ENCODE measurements around the gene RAB3IL1.
"Not testable (repeated sequence)": the region's sequence is repeated elsewhere in the genome, so short reads cannot be mapped to it uniquely, and the experiment has no call there.

RAB3IL1 gene

GRCh38 chr11:61917334-61918109 is at the start of gene RAB3IL1:
RAB3IL1 (minus strand) TSS chr11:61917566; CDS start chr11:61917367, 199 bp downstream.
- DNase-seq (ENCODE audit: low read depth): no peak

DNA sequence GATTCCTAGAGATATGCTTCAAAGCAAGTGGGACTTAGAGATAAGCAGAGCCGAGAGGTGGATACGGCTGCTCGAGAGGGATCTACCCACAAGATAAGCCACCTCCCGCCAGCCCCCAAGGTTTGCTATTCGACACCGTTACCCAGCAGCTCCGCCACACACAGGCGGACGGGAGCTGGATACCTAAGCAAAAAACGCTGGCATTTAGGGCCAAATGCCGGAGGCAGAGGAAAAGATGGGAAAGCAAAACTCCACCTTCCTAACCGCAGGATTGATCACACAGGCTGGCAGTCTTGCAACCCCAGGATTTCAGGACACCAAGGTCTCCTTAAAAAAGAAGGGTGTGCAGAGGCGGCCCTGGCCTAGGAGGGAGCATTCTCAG is 49.4 kb upstream of the RAB3IL1 start:
- no peak for DNase-seq (ENCODE audit: low read depth)

DNA sequence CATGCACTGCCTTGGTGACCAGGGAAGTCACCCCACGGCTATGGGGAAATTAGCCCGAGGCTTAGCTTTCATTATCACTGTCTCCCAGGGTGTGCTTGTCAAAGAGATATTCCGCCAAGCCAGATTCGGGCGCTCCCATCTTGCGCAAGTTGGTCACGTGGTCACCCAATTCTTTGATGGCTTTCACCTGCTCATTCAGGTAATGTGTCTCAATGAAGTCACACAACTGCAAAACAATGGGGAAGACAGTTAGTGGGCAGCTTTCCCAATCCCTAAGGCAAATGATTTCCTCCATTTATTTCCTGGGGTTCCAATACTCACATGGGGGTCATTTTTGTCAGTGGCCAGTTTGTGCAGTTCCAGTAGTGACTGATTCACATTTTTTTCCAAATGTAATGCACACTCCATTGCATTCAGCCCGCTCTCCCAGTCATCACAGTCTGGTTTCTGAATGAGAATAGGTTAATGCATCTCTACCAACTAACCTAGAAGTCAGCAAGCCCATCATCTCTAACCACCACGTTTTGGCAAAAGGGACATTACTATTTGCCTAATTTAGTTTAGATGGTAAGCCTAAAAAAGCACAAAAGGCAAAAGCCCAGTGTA is 47.4 kb upstream of the RAB3IL1 start:
- not testable (repeated sequence) for DNase-seq (ENCODE audit: low read depth)

GRCh38 chr11:61964058-61964665 is 46.8 kb upstream of the RAB3IL1 start:
- no peak for DNase-seq (ENCODE audit: low read depth)

DNA sequence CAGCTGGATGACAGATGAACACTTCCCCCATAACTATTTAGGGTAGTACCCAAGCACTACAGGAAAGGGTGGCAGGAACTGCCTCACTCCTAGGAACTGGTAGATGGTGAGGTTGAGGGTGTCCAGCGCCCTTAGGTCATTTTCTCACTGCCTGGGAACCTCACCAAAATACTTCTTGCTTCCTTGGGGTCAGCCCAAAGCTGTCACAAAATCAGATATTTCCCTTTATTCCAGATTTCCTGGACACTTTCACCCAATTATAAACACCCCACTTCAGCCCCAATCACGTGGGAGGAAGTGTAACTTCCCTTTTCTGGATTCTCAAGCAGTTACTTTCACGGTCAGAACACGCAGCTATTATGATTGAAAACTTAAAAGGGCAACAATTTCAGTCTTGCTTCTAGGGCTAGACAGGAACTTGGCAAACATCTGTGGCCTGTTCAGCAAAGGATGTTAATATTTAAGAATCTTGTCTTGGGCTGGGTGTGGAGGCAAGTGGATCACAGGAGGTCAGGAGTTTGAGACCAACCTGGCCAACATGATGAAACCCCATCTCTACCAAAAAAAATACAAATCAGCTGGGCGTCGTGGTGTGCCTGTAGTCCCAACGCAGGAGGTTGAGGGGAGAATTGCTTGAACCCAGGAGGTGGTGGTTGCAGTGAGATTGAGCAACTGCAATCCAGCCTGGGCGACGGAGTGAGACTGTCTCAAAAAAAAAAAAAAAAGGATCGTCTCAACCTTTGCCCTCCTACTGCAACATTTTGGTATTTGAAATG is 46.1 kb upstream of the RAB3IL1 start:
- DNase-seq (ENCODE audit: low read depth): no peak

DNA sequence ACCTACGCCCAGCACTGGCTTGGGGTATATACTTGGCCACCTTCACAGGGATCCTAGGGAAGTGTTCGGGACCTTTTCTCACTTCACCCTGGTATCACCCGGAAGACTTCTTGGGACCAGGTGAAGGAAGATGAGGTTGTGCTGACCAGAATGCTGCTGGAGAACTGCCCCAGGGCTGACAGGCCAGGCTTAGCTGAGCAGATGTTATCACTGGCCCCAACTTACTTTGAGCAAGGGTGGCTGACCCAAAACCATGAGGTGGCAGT is 45.6 kb upstream of the RAB3IL1 start:
- DNase-seq (ENCODE audit: low read depth): no peak

- no peak for DNase-seq (ENCODE audit: low read depth)
These were observed 45.0 kb upstream of the RAB3IL1 start for GRCh38 chr11:61962213-61963015.

- DNase-seq (ENCODE audit: low read depth): no peak
These were observed 44.3 kb upstream of the RAB3IL1 start for GRCh38 chr11:61961570-61962212.

- no peak for DNase-seq (ENCODE audit: low read depth)
These were observed 43.2 kb upstream of the RAB3IL1 start for GRCh38 chr11:61960532-61960931.

- no peak for DNase-seq (ENCODE audit: low read depth)
These were observed 42.3 kb upstream of the RAB3IL1 start for GRCh38 chr11:61959678-61960077.

GRCh38 chr11:61959114-61959513 is 41.7 kb upstream of the RAB3IL1 start:
- no peak for DNase-seq (ENCODE audit: low read depth)

- DNase-seq (ENCODE audit: low read depth): no peak
These were observed 41.2 kb upstream of the RAB3IL1 start for GRCh38 chr11:61958590-61958989.

- DNase-seq (ENCODE audit: low read depth): no peak
These were observed 39.8 kb upstream of the RAB3IL1 start for GRCh38 chr11:61957021-61957770.

DNA sequence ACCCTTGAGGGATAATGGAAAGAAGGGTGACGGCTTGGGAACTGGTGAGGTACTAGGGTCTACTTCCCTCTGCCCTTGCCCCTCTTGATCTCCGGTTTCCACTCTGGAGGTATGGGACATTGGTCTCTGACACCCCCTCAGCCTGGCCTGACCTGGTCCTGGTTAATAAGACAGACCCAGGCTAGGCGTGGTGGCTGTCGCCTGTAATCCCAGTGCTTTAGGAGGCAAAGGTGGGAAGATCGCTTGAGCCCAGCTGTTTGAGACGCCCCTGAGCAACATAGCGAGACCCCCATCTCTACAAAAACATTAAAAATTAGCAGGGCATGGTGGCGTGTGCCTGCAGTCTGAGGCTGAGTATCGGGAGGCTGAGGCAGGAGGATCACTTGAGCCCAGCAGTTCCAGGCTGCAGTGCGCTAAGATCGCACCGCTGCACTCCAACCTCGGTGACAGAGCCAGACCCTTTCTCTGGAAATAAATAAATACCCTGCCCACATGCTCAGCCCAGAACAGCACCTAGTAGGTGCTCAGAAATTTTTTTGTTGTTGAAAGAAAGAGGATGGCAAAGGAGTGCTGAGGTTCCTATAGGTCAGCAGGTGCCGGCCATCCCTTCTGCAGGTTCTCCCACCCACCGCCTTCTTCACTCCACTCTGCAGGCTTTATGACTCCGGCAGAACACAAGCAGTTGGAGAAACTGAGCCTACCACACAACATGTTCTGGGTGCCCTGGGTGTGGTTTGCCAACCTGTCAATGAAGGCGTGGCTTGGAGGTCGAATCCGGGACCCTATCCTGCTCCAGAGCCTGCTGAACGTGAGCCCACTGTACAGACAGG is 39.0 kb upstream of the RAB3IL1 start:
- DNase-seq (ENCODE audit: low read depth): no peak

DNA sequence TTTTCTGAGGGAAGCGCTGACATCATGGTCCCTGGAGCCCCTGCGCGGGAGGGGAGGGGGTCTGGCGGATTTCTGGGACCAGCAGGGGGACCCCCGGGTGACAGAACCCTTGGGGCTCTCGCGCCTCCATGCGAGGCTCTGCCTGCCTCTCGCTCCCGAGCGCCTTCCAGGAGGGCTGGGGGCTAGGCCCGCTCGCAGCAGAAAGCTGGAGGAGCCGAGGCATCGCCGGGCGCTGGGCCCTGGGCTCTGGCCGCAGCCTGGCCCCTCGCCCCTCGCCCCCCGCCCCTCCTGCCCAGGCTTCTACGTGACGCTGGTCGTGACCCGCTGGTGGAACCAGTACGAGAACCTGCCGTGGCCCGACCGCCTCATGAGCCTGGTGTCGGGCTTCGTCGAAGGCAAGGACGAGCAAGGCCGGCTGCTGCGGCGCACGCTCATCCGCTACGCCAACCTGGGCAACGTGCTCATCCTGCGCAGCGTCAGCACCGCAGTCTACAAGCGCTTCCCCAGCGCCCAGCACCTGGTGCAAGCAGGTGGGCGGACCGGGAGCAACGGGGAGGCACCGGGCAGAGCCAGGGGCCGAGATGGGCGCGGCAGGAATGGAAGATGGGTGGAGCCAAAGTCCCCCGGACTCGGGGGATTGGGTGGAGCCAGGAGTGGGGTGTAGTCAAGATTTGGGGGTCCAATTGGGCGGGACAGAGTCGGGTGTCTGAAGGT is 38.2 kb upstream of the RAB3IL1 start:
- DNase-seq (ENCODE audit: low read depth): no peak

- no peak for DNase-seq (ENCODE audit: low read depth)
These were observed 37.6 kb upstream of the RAB3IL1 start for GRCh38 chr11:61954851-61955421.

GRCh38 chr11:61954106-61954850 is 36.9 kb upstream of the RAB3IL1 start:
- no peak for DNase-seq (ENCODE audit: low read depth)

DNA sequence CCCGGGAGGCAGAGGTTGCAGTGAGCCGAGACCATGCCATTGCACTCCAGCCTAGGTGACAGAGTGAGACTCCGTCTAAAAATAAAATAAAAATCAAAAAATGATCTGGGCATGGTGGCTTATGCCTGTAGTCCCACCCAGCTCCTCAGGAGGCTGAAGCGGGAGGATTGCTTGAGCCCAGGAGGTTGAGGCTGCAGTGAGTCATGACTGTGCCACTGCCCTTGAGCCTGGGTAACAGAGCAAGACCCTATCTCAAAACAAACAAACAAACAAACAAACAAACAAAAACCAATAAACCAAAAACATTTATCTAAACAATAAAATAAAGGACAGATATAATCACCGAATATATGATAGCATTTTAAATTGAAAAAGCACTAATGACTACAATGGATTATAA is 36.3 kb upstream of the RAB3IL1 start:
- not testable (repeated sequence) for DNase-seq (ENCODE audit: low read depth)
